ENCODE measurements around the gene TCF12.
A peak's percentile ranks its signal among the peaks of the same experiment; 100 is the strongest.

The TCF12 gene

DNA sequence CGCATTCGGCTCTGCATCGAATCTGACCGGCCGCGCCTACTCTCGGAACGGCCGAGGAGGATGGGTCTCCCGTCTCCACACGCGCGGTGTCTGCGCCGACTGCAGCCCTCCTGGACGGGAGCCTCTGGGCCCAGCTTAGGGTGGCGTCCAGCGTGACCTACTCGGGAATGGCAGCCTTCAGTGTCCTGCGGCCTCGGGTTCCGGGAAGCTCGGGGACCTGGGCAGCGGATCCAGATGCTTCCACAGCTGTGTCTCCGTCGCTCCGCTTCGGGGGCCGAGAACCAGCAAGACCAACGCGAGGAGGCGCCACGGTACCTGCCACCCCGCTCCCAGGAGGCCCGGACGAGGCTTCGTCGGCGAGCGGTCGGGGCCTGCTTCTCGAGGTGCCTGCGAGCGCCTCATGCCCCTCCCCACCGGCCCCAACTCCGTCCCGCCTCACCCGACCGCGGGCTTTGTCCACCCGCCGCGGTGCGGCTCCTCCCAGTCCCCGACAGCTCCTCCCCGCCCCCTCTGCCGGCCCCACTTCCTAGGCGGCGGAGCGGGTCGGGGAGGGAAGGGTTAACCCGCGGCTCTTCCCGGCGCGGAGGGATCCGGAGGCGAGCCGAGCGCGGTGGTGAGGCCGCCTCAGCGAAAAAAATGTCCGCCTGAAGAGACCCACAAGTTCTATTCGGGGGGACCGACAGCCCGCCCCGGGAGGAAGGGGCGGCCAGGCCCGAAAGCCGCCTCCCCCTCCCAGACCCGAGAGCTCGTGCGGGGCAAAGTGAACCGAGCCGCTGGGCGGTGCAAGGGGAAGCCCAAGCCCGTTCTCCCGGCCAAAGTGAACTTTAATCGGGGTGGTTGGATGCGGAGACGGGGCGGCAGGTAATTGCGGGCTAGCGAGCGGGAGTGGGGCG lies at the start of gene TCF12:
Gene TCF12 (plus strand): TSS at position 599 of the 893 bp plus-strand sequence. CDS start 1,270 bp downstream, outside the sequence.
- peak; percentile 94 for DNase-seq

DNA sequence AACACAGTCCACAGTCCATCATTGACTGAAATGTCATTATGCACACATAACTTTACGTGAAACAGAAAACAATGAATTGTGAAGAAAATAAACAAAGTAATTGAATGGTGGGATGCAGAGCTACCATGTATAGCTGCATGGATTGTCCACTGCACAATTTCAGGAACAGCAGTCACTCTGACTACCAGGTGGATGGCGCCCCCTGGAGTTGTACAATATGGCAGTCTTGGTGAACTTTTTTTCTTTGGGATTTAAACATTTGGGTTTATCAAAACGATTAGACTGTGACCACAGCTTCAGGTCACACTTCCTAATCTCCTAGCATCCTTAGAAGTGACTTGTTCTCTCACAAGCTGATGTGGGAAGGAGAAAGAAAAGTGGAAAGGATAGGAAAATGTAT lies 48.9 kb upstream of the TCF12 start:
- DNase-seq: no peak

DNA sequence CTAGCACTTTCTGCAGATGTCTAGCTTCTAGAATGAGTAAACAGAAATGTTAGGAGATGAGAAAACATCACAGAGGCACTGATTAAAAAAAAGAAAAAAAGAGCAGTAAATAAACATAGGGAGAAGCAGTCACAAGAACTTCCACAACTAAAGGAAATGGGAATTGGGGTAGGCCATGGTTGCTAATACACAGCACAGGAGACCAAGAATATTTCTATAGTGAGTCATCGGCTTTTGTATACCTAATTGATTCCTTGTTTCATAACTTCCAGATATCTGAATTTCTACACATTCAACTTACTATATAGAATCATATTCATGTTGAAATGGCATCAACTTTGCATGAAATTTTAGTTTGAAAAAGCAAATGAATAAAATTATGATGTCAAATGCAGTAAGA lies 47.3 kb upstream of the TCF12 start:
- no peak for DNase-seq

DNA sequence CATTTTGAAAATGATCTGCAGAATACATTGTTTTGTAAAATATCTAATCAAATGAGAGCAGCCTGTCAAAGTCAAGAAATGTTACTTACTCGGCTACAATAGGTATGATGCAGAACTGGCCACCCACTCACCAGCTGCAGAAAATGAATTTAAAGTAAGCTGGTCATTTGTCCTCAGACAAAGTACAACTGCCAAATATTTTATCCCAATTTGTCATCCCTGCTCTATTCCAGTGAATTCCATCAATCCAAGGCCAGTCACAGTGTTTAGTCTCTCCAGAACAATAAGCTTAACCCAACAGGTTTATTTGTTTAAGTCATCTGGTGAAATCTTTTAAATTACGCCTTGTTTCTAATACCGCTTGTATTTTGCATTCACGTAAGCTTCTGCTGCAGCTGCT lies 46.6 kb upstream of the TCF12 start:
- no peak for DNase-seq

DNA sequence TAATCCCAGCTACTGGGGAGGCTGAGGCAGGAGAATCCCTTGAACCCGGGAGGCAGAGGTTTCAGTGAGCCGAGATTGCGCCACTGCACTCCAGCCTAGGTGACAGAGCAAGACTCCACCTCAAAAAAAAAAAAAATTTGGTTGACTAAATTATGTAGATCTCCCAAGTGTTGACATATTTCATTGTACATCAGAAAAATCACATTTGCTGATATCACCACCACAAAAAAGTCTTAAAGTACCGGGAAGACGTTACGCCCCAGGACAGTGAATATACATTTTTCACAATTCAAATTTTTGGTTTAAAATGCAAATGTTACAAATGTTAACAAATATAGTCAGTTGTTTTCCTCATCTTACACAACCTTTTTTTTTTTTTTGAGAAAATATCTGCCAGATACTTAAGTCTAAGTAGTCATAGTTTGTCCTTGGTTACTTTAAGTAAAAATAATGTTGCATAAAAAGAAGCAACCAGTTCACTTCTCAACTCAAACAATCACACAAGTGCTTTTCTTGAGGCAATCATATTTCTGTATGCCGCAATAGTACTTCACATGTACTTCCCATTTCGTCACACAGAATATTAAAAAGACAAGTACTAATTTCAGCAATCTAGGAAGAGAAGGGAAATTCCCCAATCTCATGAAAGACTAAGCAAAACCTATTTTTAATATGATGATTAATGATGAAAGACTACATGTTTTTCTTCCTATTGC lies 41.0 kb upstream of the TCF12 start:
- no peak for DNase-seq

DNA sequence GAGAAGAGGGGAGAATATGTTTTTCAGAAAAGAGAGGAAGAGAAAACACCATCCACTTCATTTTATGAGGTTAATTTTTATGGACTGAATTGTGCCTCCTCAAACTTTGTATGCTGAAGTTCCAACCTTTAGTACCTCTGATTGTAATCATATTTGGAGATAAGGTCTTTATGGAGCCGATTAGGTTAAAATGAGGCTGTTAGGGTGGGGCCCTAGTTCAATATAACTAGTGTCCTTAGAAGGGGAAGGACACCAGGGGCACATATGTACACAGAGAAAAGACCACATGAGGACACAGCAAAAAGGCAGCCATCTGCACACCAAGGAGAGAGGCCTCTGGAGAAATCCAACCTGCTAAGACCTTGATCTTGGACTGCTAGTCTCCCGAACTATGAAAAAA lies 38.9 kb upstream of the TCF12 start:
- no peak for DNase-seq

DNA sequence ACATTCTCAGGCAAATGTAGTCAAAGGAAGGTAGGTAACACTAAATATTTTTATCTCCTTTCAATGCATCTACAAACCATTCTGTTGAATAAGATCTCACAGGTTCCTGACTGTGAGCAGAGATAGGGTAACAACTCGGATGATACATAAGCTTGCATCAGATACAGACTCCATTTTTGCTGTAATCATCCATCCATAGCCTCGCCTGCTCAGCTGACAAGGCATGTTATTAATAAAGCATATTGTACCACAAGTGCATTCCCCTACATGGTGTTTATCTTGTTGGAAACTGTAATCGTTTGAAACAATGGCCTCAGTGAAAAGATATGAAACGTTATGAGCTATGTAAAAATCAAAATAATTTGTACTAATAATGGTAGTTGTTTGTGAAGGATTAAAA lies 35.4 kb upstream of the TCF12 start:
- DNase-seq: no peak

DNA sequence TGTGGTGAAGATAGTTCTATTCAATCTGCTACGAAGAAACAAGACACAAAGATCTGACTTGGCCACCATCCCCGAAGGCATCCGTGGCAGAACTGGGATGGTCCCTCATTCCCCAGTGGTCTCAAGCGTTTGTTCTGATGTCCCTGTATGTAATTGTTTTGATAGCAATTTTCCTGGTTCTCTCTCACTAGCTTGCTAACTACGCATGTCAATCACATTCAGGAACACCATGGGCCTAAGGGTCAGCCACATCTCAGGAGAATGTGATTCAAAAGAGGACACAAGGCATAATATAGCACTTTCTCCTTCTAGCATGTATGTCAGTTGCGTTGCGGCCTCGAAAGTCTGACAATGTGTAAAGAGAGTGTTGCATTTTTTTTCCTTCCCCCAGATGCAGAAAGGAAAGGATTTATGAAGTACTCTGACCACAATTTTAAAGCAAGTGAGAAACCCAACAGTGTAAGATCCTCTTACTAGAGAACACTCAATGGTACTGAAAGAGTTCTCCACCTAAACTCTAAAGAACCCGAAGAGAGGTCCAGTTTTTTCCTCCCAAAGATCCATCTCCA lies 32.0 kb upstream of the TCF12 start:
- DNase-seq: peak; percentile 30

DNA sequence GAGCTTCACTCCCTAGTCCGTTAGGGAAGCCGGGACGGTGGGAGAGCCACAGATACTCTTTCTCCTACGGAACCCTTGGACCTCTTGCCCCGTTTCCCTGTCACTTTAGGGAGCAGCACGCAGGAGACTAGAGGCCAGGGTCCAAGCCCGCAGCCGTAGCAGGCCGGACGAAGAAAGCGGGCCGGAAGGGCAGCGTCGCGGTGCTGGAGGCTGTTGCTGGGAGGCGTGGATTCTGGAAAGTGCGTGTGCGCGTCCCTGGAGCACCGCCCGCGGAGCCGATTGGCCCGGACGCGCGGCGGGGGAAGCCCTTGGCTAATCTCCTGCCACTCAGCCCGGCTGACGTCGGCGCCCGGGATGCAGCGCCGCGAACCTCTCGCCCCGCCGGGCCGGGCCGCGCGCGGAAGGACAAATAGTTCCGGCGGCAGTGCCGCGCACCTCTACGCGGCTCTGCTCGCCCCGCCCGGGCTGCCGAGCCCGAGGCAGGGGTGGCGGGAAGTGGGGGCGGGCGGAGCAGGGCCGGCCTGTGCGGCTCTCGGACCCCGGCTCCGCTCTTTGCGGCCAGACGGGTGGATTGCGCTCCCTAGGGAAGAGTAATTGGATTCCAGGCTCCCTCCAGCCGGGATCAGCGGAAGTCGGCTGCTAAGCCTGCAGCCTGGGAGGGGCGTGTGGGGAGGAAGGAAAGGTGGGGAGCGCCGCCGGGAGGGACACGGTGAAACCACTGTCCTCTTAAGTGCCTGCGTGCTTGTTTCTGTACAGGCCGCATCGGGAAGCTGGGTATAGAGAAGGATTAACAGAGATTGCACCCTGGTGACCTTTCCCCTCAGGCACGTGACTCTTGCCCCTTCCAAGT lies 31.3 kb upstream of the TCF12 start:
- peak; percentile 89 for DNase-seq

DNA sequence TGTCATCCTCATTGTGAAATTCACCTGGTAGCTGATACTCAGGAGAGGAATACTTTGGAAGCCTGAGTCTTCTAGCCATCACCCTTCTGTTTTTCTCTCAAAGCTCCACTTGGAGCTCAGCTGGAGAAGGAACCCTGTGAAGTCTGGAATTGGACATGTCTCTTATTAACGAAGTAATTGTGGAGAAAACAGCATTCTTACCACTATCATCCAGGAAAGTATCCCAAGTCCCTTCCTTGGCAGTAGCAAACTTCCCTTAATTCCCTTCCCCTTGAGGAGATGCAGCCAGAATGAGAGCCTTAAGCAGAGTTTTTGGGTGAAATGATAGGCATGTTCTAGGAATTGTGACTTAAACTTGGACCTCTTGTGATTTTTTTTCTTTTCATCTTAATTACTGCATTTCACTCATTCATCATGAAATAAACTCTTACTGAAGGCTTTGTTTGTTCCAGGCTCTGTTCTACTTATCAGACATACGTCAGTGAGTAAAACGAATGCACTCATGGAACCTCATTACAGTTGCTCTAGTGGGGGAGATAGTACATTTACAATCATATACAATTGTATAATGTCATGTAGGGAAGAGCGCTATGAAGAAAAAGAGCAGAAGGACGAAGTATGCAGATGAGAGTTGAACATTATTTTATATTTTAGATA lies 30.5 kb upstream of the TCF12 start:
- no peak for DNase-seq

DNA sequence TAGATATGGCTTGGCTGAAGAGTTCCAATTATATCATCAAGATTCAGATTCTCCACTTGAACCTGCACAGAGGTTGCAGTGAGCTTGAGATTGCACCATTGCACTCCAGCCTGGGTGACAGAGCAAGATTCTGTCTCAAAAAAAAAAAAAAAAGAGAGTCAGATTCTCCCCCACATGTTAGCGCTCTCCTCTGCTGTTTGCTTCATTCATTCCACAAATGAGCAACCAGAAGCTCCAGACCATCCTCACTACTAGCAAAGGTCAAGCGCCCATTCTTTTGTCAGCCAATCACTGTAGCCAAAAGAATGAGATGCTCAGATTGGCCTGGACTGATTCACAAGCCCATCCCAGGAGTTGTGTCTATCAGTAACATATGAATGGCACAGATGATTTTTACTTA lies 28.4 kb upstream of the TCF12 start:
- no peak for DNase-seq

DNA sequence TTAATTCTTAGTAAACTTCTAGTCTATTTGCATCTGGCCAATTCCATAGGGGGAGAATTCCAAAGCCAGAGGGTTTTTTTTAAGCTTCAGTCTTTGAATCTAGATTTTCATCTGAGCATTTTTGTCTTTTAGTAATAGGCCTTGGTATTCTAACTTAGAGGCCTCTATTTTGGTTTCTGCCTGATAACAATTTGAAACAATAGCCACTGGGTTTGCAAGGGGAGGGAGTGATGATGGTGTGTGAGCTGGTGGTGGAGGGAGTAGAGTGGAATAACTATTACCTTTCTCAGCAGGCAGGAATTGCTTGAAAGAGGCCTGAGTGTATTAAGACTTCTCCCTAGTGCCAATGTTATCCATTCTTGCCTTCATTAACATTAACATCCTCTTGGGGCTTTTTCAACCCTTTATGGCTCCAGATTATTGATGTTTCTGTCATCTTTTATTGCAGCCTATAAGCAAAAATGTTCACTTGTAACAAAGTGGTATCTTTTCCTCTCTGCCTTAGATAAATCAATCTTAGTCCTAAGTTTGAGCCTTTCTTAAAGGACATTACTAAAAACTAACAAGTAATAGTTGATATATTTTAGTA lies 26.5 kb upstream of the TCF12 start:
- no peak for DNase-seq

DNA sequence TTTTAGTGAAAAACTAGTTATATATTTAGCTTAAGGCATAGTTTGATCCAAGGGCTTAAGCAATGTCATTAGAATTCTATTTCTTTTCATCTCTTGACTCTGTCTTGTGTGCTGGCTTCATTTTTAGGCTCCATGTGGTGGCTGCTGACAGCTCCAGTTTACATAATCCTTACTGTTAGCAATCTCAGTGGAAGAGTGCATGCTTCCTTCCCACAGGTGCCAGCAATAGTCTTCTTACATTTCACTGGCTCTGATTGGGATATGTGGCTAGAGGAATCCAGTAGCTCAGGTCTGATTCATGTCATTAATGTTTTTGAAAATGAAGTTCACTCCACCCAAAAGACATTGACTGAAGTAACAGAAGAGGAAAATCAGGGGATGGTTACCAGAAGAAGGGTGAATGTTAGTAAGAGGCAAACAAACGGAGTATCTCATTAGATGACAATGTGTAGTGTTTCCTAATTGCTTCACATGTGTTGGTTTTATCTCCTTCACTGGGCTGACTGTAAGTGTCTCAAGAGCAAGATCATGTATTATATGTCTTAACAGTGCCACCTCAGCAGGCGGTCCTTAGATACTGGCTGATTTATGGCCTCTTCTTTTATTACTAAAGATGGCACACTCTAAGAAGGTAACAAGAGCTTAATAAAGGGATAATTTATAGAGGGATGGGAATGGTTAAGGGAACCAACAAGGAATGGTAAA lies 25.6 kb upstream of the TCF12 start:
- DNase-seq: no peak

DNA sequence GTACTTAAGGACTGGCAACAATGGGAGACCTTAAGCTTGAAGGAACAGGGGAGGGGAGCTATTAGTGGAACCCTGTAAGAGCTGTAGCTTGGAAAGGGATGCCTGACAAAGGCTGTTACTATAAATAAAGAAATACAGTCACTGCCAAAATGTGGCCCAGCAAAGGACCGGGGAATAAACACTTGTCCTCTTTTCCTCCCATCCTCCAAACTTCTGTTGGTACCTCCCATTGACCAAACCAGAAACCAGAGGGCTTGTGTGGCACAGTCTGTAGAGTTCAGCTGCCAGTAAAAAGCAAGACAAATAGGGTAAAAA lies 25.1 kb upstream of the TCF12 start:
- DNase-seq: no peak

DNA sequence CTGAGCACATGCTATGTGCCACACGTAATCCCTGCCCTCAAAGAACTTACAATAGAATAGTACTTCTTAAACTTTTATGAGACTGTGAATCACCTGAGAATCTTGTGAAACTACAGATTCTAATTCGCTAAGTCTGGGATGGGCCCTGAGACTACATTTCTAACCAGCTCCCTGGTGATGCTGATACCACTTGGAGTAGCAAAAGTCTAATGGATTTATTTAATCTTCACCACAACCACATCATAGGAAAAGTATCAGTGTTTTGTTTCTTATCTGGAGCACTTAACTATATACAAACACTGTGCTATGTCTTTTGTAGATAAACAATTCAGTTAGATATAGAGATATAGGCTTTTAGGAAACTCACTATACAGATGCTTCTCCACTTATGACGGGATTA lies 23.8 kb upstream of the TCF12 start:
- DNase-seq: no peak

DNA sequence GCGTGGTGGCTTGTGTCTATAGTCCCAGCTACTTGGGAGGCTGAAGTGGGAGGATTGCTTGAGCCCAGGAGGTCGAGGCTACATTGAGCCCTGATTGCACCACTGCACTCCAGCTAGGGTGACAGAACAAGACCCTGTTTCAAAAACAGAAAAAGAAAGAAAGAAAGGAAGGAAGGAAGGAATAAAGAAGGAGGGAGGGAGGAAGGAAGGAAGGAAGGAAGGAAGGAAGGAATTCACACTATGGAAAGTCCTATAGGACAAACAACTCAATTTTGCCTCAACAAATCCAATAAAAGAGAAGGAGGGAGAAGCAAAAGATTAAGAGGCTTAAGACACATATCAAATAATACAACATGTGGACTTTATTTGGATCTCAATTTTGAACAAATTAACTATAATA lies 16.5 kb upstream of the TCF12 start:
- DNase-seq: no peak

DNA sequence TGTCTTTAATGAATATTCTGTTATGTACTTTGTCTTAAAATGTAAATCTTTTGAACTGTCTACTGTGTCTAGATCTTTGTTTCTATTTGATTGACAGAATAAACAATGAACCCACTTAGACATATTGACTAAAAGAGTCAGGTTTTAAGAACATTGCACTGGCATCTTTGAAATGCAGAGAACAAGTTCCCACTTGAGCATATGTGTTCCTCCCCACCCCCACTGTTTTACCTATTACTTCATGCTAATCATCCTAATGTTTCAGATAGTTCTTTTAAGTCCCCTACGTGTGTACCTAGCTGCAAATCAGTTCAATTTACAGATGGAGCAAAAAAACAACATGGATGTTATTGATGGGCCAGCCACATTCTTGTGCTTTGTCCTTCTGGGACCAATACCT lies 11.7 kb upstream of the TCF12 start:
- DNase-seq: no peak

DNA sequence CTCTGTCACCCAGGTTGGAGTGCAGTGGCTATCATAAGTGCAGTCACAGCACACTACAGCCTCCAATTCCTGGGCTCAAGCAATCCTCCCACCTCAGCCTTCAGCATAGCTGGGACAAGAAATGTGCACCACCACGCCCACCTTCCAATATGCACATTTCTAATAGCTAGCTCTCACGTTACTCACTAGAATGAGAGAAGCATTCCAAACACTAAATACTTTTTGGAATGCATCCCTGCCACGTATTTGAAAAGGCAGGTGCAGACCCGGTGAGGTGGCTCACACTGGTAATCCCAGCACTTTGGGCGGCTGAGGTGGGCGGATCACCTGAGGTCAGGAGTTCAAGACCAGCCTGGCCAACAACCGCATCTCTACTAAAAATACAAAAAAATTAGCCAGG lies 7.6 kb upstream of the TCF12 start:
- no peak for DNase-seq

DNA sequence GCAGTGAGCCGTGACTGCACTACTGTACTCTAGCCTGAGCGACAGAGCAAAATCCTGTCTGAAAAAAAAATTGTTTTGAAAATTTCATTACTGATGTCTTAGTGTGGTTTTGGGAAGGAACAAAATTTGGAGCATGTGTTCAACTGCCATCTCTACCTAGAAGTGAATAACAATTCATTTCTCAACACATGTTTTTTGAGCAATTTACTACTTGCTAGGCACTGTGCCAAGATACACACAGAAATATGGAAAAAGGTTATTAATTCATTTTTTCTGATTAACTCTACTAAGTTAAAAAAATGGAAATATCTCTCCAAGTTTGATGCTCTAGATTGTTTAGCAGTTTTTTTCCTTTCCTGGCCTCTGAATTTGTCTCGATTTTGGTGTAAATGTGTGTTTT lies 5.2 kb upstream of the TCF12 start:
- no peak for DNase-seq

DNA sequence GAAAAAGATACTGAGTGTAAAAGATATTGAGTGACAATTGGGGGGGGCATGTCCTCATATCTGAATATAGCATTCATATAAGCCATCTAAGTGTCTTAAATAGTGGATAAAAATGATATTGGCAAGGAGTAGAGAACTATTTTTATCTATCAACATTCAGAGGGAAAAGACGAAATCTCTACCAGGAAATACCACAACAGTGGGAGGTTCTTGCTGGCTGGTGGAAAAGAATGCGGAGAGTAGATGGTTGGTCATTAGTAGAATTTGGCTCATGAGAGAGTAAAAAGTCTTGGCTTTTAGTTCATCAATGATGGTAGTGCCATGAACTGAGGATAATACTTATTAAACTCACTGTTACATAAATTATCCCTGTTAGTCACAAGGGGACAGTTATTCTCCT lies 4.8 kb upstream of the TCF12 start:
- no peak for DNase-seq

DNA sequence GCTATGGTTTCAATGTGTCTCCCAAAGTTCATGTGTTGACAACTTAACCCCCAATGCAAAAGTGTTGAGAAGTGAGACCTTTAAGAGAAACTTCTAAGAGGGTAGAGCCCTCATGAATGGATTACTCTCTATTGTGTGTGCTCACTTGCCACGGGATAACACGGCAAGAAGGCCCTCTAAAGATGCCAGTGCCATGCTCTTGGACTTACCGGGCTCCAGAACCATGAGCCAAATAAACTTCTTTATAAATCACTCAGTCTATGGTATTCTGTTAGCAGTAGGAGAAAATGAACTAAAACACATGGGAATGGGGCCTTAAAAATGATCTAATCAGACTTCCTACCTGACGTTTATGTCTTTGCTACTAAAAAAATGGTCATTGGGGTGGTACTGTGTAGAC lies 2.6 kb upstream of the TCF12 start:
- no peak for DNase-seq
